Endodermal cell (in vitro differentiated cells): ENCODE measurements around the gene OSM. TPM values are rescaled to one million over a fixed set of nuclear protein-coding genes. Genes with fewer than 3 reads are reported as not detected.

Experiments used
- DNase-seq: peaks from one replicate; pipeline ENCODE4 v3.0.0-alpha.2; 2017
- H3K27ac ChIP-seq: 2 replicates; pipeline ENCODE4 v1.5.1; 2013; ENCODE audit warnings: mild to moderate bottlenecking, low read depth, low read length, moderate library complexity
- H3K27me3 ChIP-seq: 2 replicates; pipeline ENCODE4 v1.6.1; 2013; ENCODE audit warnings: mild to moderate bottlenecking, low read length, moderate library complexity; ENCODE audit not compliant: insufficient read depth, control insufficient read depth, poor library complexity, severe bottlenecking
- H3K36me3 ChIP-seq: 2 replicates; pipeline ENCODE4 v1.7.0; 2013; ENCODE audit warnings: mild to moderate bottlenecking, low read length, moderate library complexity; ENCODE audit not compliant: control insufficient read depth, insufficient read depth
- H3K4me1 ChIP-seq: one replicate; pipeline ENCODE4 v1.7.0; 2013; ENCODE audit warnings: low read length; ENCODE audit not compliant: control insufficient read depth, insufficient read depth
- H3K4me3 ChIP-seq: 2 replicates; pipeline ENCODE4 v1.5.1; 2013; ENCODE audit warnings: mild to moderate bottlenecking, low read length, moderate library complexity
- H3K9ac ChIP-seq: 2 replicates; pipeline ENCODE4 v1.6.1; 2013; ENCODE audit warnings: mild to moderate bottlenecking, low read length, moderate library complexity; ENCODE audit not compliant: poor library complexity, severe bottlenecking; ENCODE audit errors: extremely low read depth
- H3K9me3 ChIP-seq: 2 replicates; pipeline ENCODE4 v1.6.1; 2013; ENCODE audit warnings: mild to moderate bottlenecking, low read length, moderate library complexity; ENCODE audit not compliant: control insufficient read depth
- H3K27ac Mint-ChIP-seq: 2 replicates; pipeline ENCODE4 v1.8.0; 2020; ENCODE audit warnings: mixed read lengths
- H3K27me3 Mint-ChIP-seq: 2 replicates; pipeline ENCODE4 v1.8.0; 2021; ENCODE audit warnings: mild to moderate bottlenecking, mixed read lengths; ENCODE audit not compliant: insufficient read depth
- H3K36me3 Mint-ChIP-seq: 2 replicates; pipeline ENCODE4 v1.8.0; 2020; ENCODE audit warnings: low read depth, mixed read lengths
- H3K4me1 Mint-ChIP-seq: 2 replicates; pipeline ENCODE4 v1.8.0; 2020; ENCODE audit warnings: mixed read lengths
- H3K4me3 Mint-ChIP-seq: 2 replicates; pipeline ENCODE4 v1.8.0; 2020; ENCODE audit warnings: mild to moderate bottlenecking, moderate library complexity, mixed read lengths
- H3K9me3 Mint-ChIP-seq: 2 replicates; pipeline ENCODE4 v1.8.0; 2020; ENCODE audit warnings: mild to moderate bottlenecking, mixed read lengths
- CTCF ChIP-seq: fragments of 200-600 bp; sonication (generic); conservative IDR thresholded peaks from 2 replicates; pipeline ENCODE4 v1.5.0; 2021; ENCODE audit warnings: antibody characterized with exemption, mild to moderate bottlenecking
- WGBS, 2 experiments: methylation state at CpG; one replicate each; pipeline versions ENCODE4 v1.1.5 to v1.1.7; 2013; ENCODE audit warnings: missing lambda C conversion rate in 2 of 2, mixed read lengths in 1 of 2; ENCODE audit not compliant: insufficient coverage in 1 of 2, insufficient read length in 1 of 2; 5-methylcytosine and 5-hydroxymethylcytosine counted together
- total RNA-seq, 2 donors: library from RNA; stranded (reverse); fragmentation: NEBNext Ultra II Directional in 1 of 2; extraction: Animal tissue kit (Norgen Biotek cat#: 25700) in 1 of 2; gene quantifications; 2 replicates in 1 of 2; 3 replicates in 1 of 2; pipeline ENCODE4 v1.2.1, GENCODE V29; 2021

OSM gene
- total RNA-seq, 2 donors from 2014 or later, result not detected

DNA sequence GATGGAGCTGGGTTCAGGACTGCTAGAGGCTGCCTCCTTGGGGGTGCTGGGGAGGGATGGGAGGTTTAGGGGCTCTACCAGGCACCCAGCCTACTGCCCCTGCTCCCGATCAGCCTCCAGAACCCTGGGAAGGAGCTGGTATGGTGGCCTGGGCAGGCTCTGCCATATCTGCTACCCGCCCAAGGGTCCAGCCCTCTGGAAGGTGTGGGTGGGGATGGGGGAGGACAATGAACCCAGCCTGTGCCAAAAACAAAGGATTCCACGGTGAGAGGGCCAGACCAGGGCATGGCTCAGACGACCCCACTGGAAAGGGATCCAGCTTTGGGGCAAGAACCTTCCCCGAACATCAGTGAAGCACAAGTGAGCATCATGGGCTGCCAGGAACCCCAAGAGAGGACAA, 19.7 kb upstream of the OSM start:
- H3K9me3 Mint-ChIP-seq, result no peaks in the 10 kb centered on the region
- H3K9ac ChIP-seq, result no peak overlapping the region
- no peak for TF ChIP-seq CTCF

DNA sequence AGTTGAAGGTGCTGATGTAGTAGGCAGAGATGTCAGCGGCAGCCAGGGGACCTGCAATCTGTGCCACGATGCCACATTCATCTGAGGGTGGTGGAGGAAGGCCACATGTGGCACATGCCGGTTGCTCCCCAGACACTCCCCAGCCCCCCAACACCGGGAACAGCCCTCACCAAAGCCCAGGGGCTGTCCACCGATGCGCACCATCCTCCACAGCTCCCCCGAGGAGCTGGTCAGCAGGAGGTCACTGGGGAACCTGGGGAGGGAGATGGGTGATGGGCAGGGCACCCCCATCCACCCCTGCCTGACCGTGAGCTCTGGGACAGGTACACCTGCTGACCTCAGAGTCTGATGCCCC, 19.2 kb upstream of the OSM start:
- H3K36me3 ChIP-seq, result no peaks in the 10 kb centered on the region
- no peaks in the 10 kb centered on the region for H3K27me3 Mint-ChIP-seq
- no peaks in the 10 kb centered on the region for H3K27me3 ChIP-seq
- no peaks in the 10 kb centered on the region for H3K9me3 Mint-ChIP-seq
- no peaks in the 10 kb centered on the region for H3K36me3 Mint-ChIP-seq
- H3K4me1 ChIP-seq, result peaks cover 10% of the 10 kb centered on the region
- H3K9me3 ChIP-seq, result no peaks in the 10 kb centered on the region
- peaks cover 10% of the 10 kb centered on the region for H3K4me1 Mint-ChIP-seq
- DNase-seq, result no peak
- H3K4me3 ChIP-seq, result no peak overlapping the region
- no peak overlapping the region for H3K27ac Mint-ChIP-seq
- 93 to 100% methylated on average over 2 to 7 of the region's 8 CpGs for WGBS, 2 experiments
- H3K9ac ChIP-seq, result no peak overlapping the region
- no peak overlapping the region for H3K27ac ChIP-seq
- no peak for TF ChIP-seq CTCF
- H3K4me3 Mint-ChIP-seq, result no peak overlapping the region

More for the DNA sequence above, 19.7 kb upstream of the OSM start:
- H3K27me3 ChIP-seq, result no peaks in the 10 kb centered on the region
- H3K4me3 Mint-ChIP-seq, result no peak overlapping the region
- peaks cover 1% of the 10 kb centered on the region for H3K36me3 Mint-ChIP-seq
- H3K4me1 Mint-ChIP-seq, result peaks cover 10% of the 10 kb centered on the region
- no peaks in the 10 kb centered on the region for H3K27me3 Mint-ChIP-seq
- no peak for DNase-seq
- H3K27ac ChIP-seq, result no peak overlapping the region
- peaks cover 10% of the 10 kb centered on the region for H3K4me1 ChIP-seq
- H3K36me3 ChIP-seq, result peaks cover 2% of the 10 kb centered on the region
- H3K27ac Mint-ChIP-seq, result no peak overlapping the region
- no peak overlapping the region for H3K4me3 ChIP-seq
- WGBS, 2 experiments, result 86 to 89% methylated on average over 5 of the region's 5 CpGs
- H3K9me3 ChIP-seq, result no peaks in the 10 kb centered on the region

DNA sequence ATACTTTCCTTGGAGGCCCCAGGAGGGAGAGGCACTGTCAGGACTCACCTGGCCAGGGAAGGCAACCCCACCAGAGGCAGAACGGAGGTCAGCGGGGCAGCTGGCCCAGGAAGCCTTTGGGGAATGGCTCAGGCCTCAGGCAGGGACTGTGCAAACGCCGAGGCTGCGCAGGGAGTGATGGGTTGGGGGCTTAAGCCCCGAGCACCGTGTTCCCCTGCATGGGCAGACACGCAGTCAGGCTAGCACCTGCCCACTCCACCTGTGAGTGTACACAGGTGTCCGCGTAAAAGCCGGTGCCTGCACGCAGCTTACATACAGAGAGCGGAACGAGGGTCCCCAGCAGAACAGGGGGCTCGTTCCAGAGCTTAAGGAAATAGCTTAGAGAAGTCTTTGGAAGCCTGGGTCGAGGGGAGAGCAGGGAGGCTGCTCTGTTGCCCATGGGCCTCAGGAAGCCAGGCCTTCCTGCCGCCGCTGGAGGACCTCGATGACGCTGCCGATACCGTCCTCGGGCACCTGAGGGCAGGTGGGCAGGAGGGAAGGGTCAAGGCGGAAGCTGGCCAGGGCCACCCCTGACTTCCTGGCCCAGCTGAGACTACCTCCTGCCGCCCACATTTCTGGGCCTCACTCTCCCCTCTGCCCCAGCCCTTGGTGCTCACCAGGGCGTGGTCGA, 18.7 kb upstream of the OSM start:
- no peaks in the 10 kb centered on the region for H3K27me3 Mint-ChIP-seq
- no peak overlapping the region for H3K4me3 Mint-ChIP-seq
- Histone ChIP-seq H3K27ac (no peak overlapping the region), H3K27me3 (no peaks in the 10 kb centered on the region), H3K4me1 (peaks cover 6% of the 10 kb centered on the region), H3K4me3 (no peak overlapping the region), H3K36me3 (no peaks in the 10 kb centered on the region), H3K9me3 (no peaks in the 10 kb centered on the region), H3K9ac (no peak overlapping the region)
- 93 to 95% methylated on average over 15 to 27 of the region's 27 CpGs for WGBS, 2 experiments
- no peak for DNase-seq
- H3K9me3 Mint-ChIP-seq, result no peaks in the 10 kb centered on the region
- no peak overlapping the region for H3K27ac Mint-ChIP-seq
- peaks cover 8% of the 10 kb centered on the region for H3K4me1 Mint-ChIP-seq
- H3K36me3 Mint-ChIP-seq, result no peaks in the 10 kb centered on the region
- no peak for TF ChIP-seq CTCF
